GM19452 (cell line): ENCODE measurements around the gene RPTN.

Experiments
- ATAC-seq: cut with Tn5 transposase; IDR thresholded peaks from one replicate; pipeline ENCODE4 v1.9.1; 2021; ENCODE audit not compliant: unreplicated experiment

Gene RPTN

DNA sequence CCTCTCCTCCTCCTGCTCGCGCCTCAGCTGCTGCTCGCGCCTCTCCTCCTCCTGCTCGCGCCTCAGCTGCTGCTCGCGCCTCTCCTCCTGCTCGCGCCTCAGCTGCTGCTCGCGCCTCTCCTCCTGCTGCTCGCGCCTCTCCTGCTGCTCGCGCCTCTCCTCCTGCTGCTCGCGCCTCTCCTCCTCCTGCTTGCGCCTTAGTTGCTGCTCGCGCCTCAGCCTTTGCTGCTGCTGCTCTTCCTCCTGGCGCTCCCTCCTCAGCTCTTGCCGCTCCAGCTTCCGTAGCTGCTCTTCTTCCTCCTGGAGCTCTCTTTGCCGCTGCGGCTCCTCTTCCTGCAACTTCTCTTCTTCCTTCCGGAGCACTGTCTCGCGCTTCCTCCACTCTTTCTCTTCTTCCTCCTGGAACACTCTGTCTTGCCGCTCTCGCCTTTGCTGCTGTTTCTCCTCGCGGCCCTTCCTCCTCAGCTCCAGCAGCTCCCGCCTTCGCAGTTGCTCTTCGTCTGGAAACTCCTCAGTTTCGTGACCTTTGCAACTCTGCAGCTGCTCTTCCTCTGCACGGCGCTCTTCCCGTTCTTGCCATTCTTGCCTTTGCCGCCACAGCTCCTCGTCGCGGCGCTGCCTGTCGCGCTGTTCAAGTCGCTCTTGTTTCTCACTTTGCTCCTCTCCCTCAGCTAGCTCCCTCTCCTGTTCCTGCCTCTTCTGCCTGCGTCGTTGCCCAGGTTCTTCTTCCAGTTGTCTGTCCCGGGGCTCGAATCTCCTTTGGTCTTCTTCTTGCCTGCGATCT lies 46.7 kb downstream of the RPTN start:
- ATAC-seq, result no peak

DNA sequence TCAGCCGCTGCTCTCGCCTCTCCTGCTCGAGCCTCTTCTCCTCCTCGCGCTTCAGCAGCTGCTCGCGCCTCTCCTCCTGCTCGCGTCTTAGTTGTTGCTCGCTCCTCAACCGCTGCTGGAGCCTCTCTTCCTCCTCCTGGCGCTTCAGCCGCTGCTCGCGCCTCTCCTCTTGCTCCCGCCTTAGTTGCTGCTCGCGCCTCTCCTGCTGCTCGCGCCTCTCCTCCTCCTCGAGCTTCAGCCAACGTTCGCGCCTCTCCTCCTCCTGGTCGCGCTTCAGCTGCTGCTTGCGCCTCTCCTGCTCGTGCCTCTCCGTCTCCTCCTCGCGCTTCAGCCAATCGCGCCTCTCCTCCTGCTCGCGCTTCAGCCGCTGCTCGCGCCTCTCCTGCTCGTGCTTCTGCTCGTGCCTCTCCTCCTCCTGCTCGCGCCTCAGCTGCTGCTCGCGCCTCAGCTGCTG lies 47.5 kb downstream of the RPTN start:
- no peak for ATAC-seq

DNA sequence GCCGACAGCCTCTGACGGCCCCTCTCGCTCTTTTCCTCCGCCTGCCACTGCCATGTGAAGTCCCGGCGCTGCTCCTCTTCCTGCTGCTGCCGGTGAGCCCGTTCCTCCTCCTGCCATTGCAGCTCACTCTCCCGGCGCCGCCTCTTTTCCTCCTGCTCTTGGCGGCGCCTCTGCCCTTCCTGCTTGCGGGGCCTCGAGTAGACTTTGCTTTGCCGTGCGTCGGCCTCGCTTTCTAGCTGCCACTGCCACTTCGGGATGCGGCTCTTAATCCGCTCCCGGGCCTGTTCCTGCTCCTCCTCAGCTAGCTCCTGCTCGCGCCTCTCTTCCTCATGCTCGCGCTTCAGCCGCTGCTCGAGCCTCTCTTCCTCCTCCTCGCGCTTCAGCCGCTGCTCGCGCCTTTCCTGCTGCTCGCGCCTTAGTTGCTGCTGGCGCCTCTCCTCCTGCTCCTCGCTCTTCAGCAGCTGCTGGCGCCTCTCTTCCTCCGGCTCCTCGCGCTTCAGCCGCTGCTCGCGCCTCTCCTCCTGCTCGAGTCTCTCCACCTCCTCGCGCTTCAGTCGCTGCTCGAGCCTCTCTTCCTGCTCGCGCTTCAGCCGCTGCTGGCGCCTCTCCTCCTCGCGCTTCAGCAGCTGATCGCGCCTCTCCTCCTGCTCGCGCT lies 48.0 kb downstream of the RPTN start:
- no peak for ATAC-seq

DNA sequence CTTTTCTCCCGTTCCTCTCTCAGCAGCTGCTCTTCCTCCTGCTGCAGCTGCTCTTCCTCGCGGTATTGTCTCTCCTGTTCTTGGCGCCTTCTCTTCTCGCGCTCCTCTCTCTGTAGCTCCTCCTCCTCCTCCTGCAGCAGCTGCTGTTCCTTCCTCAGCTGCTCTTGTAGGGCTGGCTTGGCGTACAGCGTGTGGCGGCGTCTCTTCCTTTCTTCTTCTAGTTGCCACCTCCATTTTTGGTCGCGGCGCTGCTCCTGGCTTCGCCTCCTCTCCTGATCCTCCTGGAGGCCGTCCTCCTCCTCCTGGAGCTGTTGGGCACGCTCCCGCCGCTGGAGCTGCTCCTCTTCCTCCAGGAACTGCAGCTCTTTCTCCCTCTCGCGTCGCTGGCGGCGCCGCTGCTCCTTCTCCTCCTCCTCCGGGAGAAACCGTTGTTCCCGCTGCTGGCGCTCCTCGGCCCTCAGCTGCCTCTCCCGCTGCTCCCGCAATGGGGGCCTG lies 48.6 kb downstream of the RPTN start:
- ATAC-seq, result no peak

DNA sequence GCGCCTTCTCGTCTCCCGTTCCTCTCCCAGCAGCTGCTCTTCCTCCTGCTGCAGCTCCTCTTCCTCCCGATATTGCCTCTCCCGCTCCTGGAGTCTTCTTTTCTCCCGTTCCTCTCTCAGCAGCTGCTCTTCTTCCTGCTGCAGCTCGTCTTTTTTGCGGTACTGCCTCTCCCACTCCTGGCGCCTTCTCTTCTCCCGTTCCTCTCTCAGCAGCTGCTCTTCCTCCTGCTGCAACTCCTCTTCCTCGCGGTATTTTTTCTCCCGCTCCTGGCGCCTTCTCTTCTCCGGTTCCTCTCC lies 49.1 kb downstream of the RPTN start:
- no peak for ATAC-seq

DNA sequence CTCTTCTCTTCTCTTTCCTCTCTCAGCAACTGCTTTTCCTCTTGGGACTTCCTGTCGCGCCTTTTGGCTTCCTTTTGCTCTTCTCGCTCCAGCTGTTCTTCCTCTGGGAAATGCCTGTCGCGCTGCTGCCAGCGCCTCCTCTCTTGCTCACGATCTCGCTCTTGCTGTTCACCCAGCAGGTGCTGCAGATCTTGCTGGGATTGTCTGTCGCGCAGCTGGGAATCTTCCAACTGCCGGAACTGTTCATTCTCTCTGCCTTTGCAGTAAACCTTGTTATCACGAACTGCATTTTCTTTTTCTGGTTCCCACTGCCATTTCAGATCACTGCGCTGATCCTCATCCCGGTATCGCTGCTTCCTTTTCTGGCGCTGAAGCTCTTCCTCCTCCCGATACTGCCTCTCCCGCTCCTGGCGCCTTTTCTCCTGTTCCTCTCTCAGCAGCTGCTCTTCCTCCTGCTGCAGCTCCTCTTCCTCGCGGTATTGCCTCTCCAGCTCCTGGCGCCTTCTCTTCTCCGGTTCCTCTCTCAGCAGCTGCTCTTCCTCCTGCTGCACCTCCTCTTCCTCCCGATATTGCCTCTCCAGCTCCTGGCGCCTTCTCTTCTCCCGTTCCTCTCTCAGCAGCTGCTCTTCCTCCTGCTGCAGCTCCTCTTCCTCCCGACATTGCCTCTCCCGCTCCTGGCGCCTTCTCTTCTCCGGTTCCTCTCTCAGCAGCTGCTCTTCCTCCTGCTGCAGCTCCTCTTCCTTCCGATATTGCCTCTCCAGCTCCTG lies 49.6 kb downstream of the RPTN start:
- no peak for ATAC-seq

DNA sequence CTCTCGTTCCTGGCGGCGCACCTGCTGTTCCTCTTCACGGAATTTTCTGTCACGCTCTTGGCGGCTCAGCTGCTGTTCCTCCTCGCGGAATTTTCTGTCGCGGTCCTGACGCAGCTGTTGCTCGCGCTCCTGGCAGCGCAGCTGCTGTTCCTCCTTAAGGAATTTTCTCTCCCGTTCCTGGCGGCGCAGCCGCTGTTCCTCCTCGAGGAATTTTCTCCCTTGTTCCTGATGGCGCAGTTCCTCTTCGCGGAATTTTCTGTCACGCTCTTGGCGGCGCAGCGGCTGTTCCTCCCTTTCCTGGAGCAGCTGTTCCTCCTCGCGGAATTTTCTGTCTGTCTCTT lies 50.2 kb downstream of the RPTN start:
- ATAC-seq, result no peak

DNA sequence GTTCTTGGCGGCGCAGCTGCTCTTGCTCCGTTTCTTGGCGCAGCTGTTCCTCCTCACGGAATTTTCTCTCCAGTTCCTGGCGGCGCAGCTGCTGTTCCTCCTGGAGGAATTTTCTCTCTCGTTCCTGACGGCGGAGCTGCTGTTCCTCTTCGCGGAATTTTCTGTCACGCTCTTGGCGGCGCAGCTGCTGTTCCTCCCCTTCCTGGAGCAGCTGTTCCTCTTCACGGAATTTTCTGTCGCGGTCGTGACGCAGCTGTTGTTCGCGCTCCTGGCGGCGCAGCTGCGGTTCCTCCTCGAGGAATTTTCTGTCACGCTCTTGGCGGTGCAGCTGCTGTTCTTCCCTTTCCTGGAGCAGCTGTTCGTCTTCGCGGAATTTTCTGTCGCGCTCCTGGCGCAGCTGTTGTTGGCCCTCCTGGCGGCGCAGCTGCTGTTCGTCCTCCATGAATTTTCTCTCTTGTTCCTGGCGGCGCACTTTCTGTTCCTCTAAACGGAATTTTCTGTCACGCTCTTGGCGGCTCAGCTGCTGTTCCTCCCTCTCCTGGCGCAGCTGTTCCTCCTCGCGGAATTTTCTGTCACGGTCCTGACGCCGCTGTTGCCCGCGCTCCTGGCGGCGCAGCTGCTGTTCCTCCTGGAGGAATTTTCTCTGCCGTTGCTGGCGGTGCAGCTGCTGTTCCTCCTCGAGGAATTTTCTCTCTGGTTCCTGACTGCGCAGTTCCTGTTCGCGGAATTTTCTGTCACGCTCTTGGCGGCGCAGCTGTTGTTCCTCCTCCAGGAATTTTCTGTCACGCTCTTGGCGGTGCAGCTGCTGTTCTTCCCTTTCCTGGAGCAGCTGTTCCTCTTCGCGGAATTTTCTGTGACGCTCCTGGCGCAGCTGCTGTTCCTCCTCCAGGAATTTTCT lies 50.8 kb downstream of the RPTN start:
- ATAC-seq, result no peak

DNA sequence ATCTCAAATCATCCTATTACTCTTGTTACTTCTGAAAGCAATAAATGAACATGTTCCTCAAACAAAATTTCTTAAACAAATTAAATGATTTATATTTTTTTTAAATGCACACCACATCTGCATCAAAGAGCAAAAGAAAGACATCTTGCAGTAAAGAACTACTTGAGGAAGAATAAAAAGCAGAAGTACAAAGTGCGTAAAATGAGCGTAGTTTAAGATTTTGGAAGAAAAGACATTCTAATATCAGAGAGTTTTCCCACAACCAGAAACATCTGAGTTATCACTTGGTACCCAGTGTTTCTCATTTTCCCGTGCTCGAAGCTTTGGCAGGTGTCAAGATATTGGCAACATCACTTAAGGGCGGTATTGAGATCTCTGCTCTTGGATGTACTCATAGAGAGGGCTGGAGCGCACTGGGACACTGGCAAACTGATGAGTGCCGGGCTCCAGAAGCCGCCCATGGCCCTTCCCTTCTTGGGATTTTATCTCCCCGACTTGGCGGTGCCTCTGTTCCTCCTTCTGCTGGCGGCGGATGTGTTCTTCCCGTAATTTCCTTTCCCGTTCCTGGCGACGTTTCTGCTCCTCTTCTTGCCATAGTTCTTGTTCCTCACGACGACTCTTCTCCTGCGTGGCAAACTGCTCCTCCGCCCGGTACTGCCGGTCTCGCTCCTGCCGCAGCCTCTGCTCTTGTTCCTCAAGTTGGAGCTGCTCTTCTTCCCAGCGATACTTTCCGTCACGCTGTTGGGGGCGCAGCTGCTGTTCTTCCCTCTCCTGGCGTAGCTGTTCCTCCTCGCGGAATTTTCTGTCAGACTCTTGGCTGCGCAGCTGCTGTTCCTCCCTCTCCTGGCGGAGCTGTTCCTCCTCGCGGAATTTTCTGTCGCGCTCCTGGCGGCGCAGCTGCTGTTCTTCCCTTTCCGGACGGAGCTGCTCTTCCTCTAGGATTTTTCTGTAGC lies 51.7 kb downstream of the RPTN start:
- no peak for ATAC-seq

DNA sequence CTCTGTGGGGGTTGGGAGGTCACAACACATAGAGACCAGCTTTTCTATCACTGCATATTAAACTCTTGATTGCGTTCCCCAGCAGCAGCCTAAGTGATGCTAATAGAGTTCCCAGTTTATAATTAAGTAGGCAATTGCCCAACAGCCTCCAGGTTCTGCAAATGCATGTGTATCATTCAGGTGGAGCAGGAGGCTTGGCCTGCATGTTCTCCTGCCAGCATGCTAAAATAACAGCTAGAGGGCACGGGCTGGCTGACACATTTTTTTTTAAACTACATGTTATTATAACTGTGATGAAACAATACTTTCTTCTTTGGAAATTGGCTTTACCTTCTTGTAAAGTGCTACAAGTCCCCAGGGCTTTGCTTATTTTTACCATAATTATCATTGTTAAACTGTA lies 54.2 kb downstream of the RPTN start:
- ATAC-seq, result no peak
